C4-2B (cell line): ENCODE results near the gene SLC47A2.

Experiments used
- H3K27ac ChIP-seq: fragments of 450-650 bp; 2 replicates; pipeline ENCODE4 v1.5.1; 2017
- ZFX ChIP-seq: fragments of 450-650 bp; IDR thresholded peaks from 2 replicates; pipeline ENCODE4 v1.6.1; 2017
- TF ChIP-seq, protein P1 (sequence below): fragments of 450-650 bp; conservative IDR thresholded peaks from 2 replicates; pipeline ENCODE4 v1.5.1; 2017; ENCODE audit warnings: mild to moderate bottlenecking

Gene SLC47A2

DNA sequence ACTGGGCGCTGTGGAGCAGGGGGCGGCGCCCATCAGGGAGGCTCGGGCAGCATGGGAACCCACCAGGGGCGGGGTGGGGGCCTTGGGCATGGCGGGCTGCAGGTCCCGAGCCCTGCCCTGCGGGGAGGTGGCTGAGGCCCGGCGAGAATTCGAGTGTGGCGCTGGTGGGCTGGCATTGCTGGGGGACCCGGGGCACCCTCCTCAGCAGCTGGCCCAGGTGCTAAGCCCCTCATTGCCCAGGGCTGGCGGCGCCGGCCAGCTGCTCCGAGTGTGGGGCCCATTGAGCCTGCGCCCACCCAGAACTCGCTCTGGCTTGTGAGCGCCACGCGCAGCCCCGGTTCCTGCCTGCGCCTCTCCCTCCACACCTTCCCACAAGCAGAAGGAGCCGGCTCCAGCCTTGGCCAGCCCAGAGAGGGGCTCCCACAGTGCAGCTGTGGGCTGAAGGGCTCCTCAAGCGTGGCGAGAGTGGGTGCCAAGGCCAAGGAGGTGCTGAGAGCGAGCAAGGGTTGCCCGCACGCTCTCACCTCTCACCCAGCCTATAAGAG, 62.0 kb downstream of the SLC47A2 start:
- no peak for TF ChIP-seq ZFX
- TF ChIP-seq, protein P1, sequence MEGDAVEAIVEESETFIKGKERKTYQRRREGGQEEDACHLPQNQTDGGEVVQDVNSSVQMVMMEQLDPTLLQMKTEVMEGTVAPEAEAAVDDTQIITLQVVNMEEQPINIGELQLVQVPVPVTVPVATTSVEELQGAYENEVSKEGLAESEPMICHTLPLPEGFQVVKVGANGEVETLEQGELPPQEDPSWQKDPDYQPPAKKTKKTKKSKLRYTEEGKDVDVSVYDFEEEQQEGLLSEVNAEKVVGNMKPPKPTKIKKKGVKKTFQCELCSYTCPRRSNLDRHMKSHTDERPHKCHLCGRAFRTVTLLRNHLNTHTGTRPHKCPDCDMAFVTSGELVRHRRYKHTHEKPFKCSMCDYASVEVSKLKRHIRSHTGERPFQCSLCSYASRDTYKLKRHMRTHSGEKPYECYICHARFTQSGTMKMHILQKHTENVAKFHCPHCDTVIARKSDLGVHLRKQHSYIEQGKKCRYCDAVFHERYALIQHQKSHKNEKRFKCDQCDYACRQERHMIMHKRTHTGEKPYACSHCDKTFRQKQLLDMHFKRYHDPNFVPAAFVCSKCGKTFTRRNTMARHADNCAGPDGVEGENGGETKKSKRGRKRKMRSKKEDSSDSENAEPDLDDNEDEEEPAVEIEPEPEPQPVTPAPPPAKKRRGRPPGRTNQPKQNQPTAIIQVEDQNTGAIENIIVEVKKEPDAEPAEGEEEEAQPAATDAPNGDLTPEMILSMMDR, result no peak
- no peak overlapping the region for H3K27ac ChIP-seq

DNA sequence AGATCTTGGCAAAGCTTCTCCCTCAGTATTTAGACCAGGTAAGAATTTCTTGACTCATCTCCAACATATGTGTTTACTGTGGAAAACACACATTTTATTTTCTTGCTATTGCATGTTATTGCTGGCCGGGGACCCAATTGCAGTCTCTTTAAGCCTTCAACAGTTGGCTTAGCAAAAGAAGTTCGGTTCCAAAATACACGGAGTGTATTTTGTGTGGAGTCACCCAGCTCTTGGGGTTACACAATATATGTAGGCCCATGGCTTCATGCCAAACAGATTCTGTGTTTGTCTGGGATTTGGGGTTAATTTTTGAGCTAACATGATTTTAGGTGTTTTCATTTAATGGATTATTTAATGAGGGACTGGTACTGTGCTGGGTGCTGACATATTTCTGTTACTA, 63.8 kb downstream of the SLC47A2 start:
- peak overlapping the region; percentile 67 for H3K27ac ChIP-seq

DNA sequence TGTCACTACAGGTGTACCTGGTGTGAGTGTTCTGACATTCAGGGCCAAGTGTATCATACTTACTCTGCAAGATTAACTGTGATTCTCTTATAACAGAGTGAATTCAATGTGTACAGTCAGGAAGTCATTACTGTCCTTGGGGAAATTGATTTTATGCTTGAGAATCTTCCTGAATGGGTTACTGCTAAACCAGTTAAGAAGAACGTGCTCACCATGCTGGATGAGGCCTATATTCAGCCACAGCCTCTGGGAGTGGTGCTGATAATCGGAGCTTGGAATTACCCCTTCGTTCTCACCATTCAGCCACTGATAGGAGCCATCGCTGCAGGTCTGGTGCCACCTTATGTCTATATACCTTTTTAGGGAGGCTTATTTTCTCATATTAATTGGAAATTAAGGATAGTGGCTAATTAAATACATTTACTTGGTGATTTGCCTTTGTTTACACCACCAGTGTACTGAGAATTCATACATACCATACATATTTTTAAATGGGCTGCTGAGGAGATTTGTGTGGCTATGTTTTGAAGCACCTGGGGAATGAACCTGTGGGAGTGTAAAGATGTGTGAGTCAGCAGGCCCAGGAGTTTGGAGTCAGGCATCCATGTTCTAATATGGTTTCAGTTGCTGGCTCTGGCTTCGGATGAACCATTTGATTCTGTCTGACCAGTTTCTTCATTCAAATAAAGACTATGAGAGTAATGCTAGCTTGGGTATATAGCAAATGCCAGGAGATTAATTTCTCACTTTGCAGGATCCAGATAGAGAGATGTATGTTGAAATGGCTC, 64.7 kb downstream of the SLC47A2 start:
- TF ChIP-seq ZFX, result no peak
- TF ChIP-seq, protein P1, result no peak
- peak overlapping the region; percentile 67; the same call in 1 of the 2 replicates for H3K27ac ChIP-seq

More for the DNA sequence above, 63.8 kb downstream of the SLC47A2 start:
- no peak for TF ChIP-seq ZFX
- TF ChIP-seq, protein P1, result no peak

DNA sequence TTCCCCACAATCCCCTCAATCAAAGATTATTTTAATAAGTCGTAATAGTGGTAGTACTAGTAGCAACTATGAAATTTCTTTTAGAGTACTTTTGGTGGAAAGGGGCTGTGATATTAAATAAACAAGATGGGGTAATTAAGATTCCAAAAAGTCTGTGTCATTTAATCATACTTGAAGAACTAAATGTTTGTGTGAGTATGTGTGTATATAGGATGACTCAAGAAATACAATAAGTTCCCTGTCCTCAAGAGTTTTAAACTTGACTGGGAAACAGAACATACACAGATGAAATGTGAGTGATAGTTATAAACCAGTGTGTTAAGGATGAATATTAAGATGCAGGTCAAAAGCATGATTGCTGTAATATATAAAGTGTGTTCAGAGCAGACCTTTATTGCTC, 65.6 kb downstream of the SLC47A2 start:
- H3K27ac ChIP-seq, result peak overlapping the region; percentile 68; the same call in 1 of the 2 replicates

DNA sequence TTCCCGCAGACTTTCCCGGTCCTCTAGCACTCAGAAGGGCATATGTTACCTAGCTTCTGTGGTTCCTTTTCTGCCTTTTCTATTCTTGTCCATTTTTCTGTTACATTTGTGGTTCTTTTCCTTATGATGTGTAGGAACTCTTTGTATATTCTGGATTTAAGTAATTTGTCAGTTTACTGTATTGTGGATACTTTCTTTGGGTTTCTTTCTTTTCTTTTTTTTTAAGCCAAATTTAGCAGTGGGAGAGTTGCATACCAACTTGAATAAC, 67.2 kb downstream of the SLC47A2 start:
- TF ChIP-seq, protein P1, result no peak
- TF ChIP-seq ZFX, result no peak
- H3K27ac ChIP-seq, result peak overlapping the region; percentile 88

More for the DNA sequence above, 65.6 kb downstream of the SLC47A2 start:
- TF ChIP-seq, protein P1, result no peak
- TF ChIP-seq ZFX, result no peak

DNA sequence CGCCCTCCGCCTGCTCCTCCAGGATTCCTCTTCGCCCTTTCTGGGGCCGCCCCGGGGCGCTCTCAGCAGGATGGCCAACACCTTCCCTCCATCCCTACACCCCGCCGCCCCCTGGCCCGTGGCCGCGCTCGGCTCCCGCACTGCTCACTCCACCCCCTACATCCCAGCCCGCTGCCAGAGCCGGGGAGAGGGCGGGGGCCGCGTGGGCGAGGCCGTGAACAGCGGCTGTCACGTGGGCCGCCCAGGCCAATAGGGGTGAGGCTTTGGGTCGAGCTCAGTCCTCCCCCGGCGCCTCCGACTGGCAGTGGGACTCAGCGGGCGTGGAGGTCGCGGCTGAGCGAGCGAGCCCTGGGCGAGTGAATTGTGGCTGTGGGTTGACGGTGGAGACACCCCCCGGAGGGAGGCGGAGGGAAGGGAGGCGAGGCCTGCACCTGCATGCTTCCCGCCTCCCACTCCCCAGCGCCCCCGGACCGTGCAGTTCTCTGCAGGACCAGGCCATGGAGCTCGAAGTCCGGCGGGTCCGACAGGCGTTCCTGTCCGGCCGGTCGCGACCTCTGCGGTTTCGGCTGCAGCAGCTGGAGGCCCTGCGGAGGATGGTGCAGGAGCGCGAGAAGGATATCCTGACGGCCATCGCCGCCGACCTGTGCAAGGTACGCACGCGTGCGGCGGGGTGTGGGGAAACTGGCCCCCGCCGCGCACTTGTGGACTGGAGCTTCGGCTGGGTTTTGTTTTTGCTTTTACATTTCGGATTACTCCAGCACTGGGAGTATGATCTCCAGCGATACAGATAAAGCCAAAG, 67.7 kb downstream of the SLC47A2 start, which contains the start of gene ALDH3A2:
TSS of gene ALDH3A2 (plus strand) at position 277 of the 799 bp plus-strand sequence. CDS start at position 498, 221 bp downstream.
- TF ChIP-seq, protein P1, result peak; percentile 44
- TF ChIP-seq ZFX, result peak; percentile 82
- H3K27ac ChIP-seq, result peak within 1 kb of the TSS; percentile 88
